Tibial nerve (tissue), 4 donors: Measurements from ENCODE around the gene LRG1. TPM values are rescaled to one million over a fixed set of nuclear protein-coding genes. Genes with fewer than 3 reads are reported as not detected.

Experiments
- DNase-seq, 2 donors: peaks; one replicate each; pipeline ENCODE4 v3.0.0-alpha.2; 2019; ENCODE audit warnings: low spot score in 2 of 2
- H3K27ac ChIP-seq, 4 donors: fragments of 200-600 bp; sonication (generic) in 3 of 4; one replicate each; pipeline ENCODE4 v1.5.1; 2017 to 2019; ENCODE audit warnings: mild to moderate bottlenecking in 1 of 4
- H3K27me3 ChIP-seq, 2 donors: fragments of 200-600 bp; sonication (generic) in 1 of 2; one replicate each; pipeline versions ENCODE4 v1.5.1 to v1.6.0; 2017 to 2019
- H3K36me3 ChIP-seq, 3 donors: fragments of 200-600 bp; sonication (generic); one replicate each; pipeline ENCODE4 v1.5.1; 2018 to 2019
- H3K4me1 ChIP-seq, 4 donors: fragments of 200-600 bp; sonication (generic) in 3 of 4; one replicate each; pipeline ENCODE4 v1.5.1; 2017 to 2019
- H3K4me3 ChIP-seq, 4 donors: fragments of 200-600 bp; sonication (generic) in 3 of 4; one replicate each; pipeline ENCODE4 v1.5.1; 2017 to 2019; ENCODE audit warnings: mild to moderate bottlenecking in 1 of 4, moderate library complexity in 1 of 4
- H3K9me3 ChIP-seq, 4 donors: fragments of 200-600 bp; sonication (generic) in 3 of 4; one replicate each; pipeline ENCODE4 v1.5.1; 2017 to 2019
- CTCF ChIP-seq, 5 experiments: fragments of 200-600 bp in 3 of 5; fragments of 450-650 bp in 2 of 5; sonication (generic) in 3 of 5; IDR thresholded peaks; one replicate each; pipeline ENCODE4 v1.5.1; 2016 to 2019; ENCODE audit warnings: antibody characterized with exemption in 5 of 5, mild to moderate bottlenecking in 3 of 5, moderate library complexity in 2 of 5
- EP300 ChIP-seq, 2 donors: sonication (generic); formaldehyde crosslinking; IDR thresholded peaks; one replicate each; pipeline ENCODE4 v1.6.1; 2017; ENCODE audit warnings: antibody characterized with exemption in 2 of 2, mild to moderate bottlenecking in 1 of 2
- POLR2A ChIP-seq, 2 donors: fragments of 450-650 bp; IDR thresholded peaks; one replicate each; pipeline ENCODE4 v1.6.1; 2017; ENCODE audit warnings: antibody characterized with exemption in 2 of 2, mild to moderate bottlenecking in 2 of 2, moderate library complexity in 2 of 2
- WGBS, 2 donors: methylation state at CpG; one replicate each; pipeline ENCODE4 v1.1.5; 2018; 5-methylcytosine and 5-hydroxymethylcytosine counted together
- total RNA-seq, 4 donors: library from RNA; depleted of rRNA; stranded (reverse); fragments of >200 nt; gene quantifications; one replicate each; pipeline ENCODE4 v1.1.0, GENCODE V29; 2016

The LRG1 gene
- total RNA-seq, 4 donors from 2014 or later: 0.66 to 2.5 (median 1.4) TPM

- peak in 1 of 2 donors; percentile 43 for DNase-seq
- Histone ChIP-seq H3K4me3 (peak within 1 kb of the TSS in 1 of 4 donors; percentile 38), H3K4me1 (peaks cover 0 to 14% (median 8%) of the 10 kb centered on the region in 4 donors), H3K27me3 (peaks cover 0 to 86% of the 10 kb centered on the region in 2 donors), H3K36me3 (no peaks in the 10 kb centered on the region), H3K9me3 (no peaks in the 10 kb centered on the region), H3K27ac (peak within 1 kb of the TSS in 1 of 4 donors; percentile 38)
- TF ChIP-seq POLR2A (IDR thresholded peaks at IDR 0.05) (no peak), EP300 (IDR thresholded peaks at IDR 0.05) (no peak), CTCF (IDR thresholded peaks at IDR 0.05) (no peak)
- 8 to 14% methylated on average over 19 to 42 of the region's 49 CpGs for WGBS, 2 donors
These were observed 4.8 kb downstream of the LRG1 start, which contains the start of gene PLIN5 for GRCh38 chr19:4534836-4535658. Gene PLIN5 (minus strand): TSS chr19:4535224. CDS start chr19:4534074, 1,150 bp downstream.

DNA sequence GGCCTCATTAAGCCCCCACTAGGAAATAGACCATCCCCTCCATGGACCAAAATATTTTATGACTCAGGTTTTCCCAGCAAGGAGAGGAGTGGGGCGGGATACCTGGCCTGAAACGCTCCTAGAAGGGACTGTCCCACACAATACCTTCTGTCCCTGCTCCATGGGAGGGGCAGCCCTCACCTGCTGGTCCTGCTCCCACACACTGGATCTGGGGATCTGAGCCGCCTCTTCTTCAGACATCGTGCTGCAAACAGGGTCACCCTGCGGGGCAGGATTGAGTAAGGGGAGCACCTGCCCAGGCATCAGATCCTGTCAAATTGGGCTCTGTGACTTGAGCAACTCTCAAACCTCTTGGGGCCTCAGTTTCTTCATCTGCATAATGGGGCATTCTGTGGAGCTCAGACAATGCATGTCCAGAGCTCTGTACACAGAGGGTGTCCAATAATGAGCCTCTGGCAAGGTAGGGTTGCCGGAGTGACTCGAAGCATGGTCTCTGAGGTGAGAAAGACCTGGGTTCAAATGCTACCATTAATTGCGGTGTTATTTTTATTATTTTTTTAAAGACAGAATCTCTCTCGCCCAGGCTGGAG, 5.9 kb downstream of the LRG1 start:
- Histone ChIP-seq H3K27ac (no peak overlapping the region), H3K36me3 (no peaks in the 10 kb centered on the region), H3K4me1 (peaks cover 0 to 14% (median 8%) of the 10 kb centered on the region in 4 donors), H3K9me3 (no peaks in the 10 kb centered on the region), H3K4me3 (no peak overlapping the region), H3K27me3 (peaks cover 0 to 78% of the 10 kb centered on the region in 2 donors)
- TF ChIP-seq EP300 (IDR thresholded peaks at IDR 0.05): no peak
- 77 to 83% methylated on average over 8 to 9 of the region's 9 CpGs for WGBS, 2 donors
- DNase-seq: no peak

DNA sequence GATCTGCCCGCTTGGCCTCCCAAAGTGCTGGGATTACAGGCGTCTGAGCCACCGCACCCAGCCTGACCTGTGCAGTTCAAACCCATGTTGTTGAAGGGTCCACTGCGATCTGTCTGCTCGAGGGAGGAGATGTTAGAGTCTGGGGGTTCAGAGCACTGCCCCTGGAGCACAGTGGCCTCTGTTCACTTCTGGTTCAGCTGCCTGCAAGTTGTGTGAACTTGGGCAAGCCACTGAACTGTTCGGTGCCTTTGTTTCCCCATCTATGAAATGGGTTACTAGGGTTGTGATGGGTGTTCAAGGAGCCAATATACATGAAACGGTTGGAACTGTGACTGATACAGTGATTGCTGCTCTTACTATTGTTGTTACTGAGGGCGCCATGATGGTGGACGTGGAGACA, 6.5 kb downstream of the LRG1 start:
- Histone ChIP-seq H3K9me3 (no peaks in the 10 kb centered on the region), H3K4me3 (no peak overlapping the region), H3K36me3 (no peaks in the 10 kb centered on the region), H3K27me3 (peaks cover 0 to 75% of the 10 kb centered on the region in 2 donors), H3K27ac (no peak overlapping the region), H3K4me1 (peaks cover 0 to 14% (median 8%) of the 10 kb centered on the region in 4 donors)
- 73 to 76% methylated on average over 9 of the region's 9 CpGs for WGBS, 2 donors
- no peak for DNase-seq
- TF ChIP-seq EP300 (IDR thresholded peaks at IDR 0.05) (no peak), CTCF (IDR thresholded peaks at IDR 0.05) (no peak), POLR2A (IDR thresholded peaks at IDR 0.05) (no peak)

DNA sequence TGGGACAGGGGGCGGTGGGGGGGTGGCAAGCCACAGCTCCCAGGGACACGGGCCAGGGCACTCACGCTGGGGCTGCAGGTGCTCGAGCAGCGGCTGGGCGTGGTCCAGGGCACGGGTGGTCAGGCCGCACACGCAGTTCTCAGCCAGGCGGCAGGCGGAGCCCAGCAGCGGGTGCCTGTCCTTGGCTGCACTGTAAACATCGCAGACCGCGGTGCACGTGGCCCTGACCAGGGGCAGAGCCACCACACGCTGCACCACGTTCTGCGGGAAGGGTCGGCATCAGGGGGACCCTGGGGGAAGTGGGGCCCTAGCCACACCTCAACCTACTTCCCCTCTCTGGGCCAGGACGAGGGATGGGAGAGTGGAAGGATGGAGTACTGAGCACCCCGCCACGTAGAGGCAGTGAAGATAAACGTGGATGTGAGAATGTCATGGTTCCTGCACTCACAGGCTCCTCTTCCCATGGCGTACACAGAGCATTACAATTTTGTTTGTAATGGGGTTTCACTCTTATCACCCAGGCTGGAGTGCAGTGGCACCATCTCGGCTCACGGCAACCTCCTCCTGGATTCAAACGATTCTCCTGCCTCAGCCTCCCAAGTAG, 8.2 kb downstream of the LRG1 start:
- Histone ChIP-seq H3K27ac (no peak overlapping the region), H3K4me3 (no peak overlapping the region), H3K27me3 (peaks cover 0 to 58% of the 10 kb centered on the region in 2 donors), H3K36me3 (no peaks in the 10 kb centered on the region), H3K9me3 (no peaks in the 10 kb centered on the region), H3K4me1 (peaks cover 0 to 14% (median 8%) of the 10 kb centered on the region in 4 donors)
- TF ChIP-seq POLR2A (IDR thresholded peaks at IDR 0.05) (no peak), CTCF (IDR thresholded peaks at IDR 0.05) (no peak), EP300 (IDR thresholded peaks at IDR 0.05) (no peak)
- no peak for DNase-seq
- WGBS, 2 donors: 52 to 59% methylated on average over 18 to 26 of the region's 28 CpGs

GRCh38 chr19:4529924-4530522, 9.8 kb downstream of the LRG1 start:
- DNase-seq: no peak
- Histone ChIP-seq H3K4me3 (no peak overlapping the region), H3K36me3 (no peaks in the 10 kb centered on the region), H3K27ac (no peak overlapping the region), H3K9me3 (no peaks in the 10 kb centered on the region), H3K27me3 (peaks cover 0 to 46% of the 10 kb centered on the region in 2 donors), H3K4me1 (peaks cover 0 to 6% (median 2%) of the 10 kb centered on the region in 4 donors)
- WGBS, 2 donors: 74 to 80% methylated on average over 13 to 14 of the region's 14 CpGs
- TF ChIP-seq EP300 (IDR thresholded peaks at IDR 0.05) (no peak), CTCF (IDR thresholded peaks at IDR 0.05) (no peak), POLR2A (IDR thresholded peaks at IDR 0.05) (no peak)
